ENCODE data around the gene PVALEF. TPM values are rescaled to one million over a fixed set of nuclear protein-coding genes. Genes with fewer than 3 reads are reported as not detected.

PVALEF gene
- not detected in 2 replicates for total RNA-seq (2014; rRNA removed; shearing (Covaris generic))

DNA sequence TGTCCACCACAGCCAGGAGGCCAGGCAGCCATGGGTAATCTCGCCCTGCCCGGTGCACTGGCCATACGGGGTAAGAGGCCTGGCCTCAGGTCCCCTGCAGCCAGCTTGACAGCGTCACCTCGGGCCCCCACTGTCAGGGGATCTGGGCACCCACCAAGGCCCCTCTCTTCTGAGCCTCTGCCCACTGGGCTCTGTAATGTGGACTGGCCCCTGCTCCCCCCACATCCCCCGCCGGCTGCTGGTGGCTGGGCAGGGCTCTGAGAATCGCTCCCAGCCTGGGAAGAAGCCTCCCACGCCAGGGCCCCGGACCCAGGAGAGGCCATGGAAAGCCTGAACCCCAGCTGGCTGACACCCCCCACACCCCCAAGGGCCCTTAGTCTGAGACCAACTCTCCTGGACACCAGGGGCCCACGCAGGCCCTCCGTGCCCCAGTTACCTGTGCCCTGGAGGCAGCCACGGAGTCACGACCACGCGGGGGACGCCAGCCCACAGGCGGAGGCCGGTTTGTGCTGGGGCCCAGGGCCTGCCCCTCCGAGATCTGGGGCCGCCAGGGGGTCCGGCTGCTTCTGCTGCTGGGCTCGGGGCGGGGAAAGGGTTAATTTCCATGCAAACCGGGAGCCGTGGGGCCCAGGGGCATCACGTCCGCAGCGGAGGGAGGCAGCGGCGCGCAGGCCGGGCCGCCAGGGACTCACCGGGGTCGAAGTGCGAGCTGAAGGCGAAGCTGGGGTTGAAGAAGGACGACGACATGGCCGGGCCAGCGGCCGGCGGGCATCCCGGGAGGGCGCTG is at the start of gene PVALEF:
TSS of gene PVALEF (plus strand) at position 262 of the 787 bp plus-strand sequence. CDS start 15,720 bp downstream, outside the sequence.
- DNase-seq (ENCODE audit: low spot score) = peak; percentile 29

- no peak for DNase-seq (ENCODE audit: low spot score)
Measured at GRCh38 chr17:81115749-81116464, 49.4 kb upstream of the PVALEF start.

DNA sequence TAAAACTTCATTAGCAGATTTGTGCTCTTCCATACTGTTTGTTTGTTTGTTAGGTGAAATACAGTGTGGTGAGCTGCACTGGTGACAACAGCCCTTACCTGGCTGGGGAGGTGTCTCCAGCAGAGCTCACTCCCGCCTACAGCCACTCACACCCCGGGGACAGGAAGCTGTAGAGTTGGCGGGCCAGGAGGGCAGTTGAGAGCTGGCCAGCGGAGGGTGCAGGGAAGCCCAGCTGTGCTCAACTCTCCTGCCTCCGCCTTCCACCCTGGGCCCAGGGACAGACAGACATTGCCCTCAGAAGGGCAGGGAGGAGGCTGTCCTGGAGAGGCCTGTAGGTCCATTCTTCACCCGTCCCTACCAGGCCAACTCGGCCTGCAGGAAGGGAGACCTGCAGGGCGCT is 48.6 kb upstream of the PVALEF start:
- DNase-seq (ENCODE audit: low spot score) = peak; percentile 56

- DNase-seq (ENCODE audit: low spot score) = no peak
Measured at GRCh38 chr17:81117672-81118198, 47.6 kb upstream of the PVALEF start.

GRCh38 chr17:81118308-81119221 is 46.7 kb upstream of the PVALEF start:
- DNase-seq (ENCODE audit: low spot score) = no peak

DNA sequence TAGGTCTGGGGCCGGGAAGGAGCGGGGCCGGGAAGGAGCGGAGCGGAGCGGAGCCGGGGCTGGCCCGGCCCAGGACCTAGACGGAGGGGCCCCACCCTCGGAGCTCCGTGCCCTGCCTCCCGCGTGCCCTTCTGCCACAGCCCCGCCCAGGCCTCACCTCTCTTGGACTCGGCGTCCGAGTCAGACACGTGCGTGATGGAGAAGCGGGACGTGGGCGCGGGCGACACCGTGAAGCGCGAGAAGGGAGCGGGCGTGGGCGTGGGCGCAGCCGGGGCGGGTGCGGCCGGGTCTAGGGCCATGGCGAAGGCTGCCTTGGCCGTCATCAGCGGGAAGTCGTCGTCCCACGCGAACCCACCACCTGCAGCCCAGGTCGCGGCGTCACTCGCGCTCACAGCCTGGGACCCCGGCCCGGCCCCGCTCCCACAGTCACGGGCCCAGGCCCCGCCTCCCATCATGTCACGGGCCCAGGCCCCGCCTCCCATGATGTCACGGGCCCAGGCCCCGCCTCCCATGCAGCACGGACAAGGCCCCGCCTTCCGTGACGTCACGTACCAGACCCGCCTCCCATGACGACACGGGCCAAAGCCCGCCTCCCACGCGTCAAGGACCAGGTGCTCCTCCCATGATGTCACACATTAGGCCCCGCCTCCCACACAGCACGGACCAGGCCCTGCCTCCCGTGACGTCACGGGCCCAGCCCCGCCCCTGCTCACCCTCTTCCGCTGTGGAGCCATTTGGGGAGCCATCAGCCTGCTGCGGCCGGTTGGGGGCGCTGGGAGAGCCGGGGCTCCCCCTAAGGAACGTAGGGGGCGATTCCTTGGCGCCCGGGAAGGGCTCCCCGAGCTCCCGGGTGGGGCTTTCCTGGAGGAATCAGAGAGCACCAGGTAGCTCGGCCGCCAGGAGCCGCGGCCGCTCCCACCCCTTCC is 45.8 kb upstream of the PVALEF start:
- DNase-seq (ENCODE audit: low spot score) = peak; percentile 94

GRCh38 chr17:81120149-81120484 is 45.2 kb upstream of the PVALEF start:
- DNase-seq (ENCODE audit: low spot score) = no peak

GRCh38 chr17:81120695-81121621 is 44.3 kb upstream of the PVALEF start:
- no peak for DNase-seq (ENCODE audit: low spot score)

- no peak for DNase-seq (ENCODE audit: low spot score)
Measured at GRCh38 chr17:81121841-81122733, 43.2 kb upstream of the PVALEF start.

DNA sequence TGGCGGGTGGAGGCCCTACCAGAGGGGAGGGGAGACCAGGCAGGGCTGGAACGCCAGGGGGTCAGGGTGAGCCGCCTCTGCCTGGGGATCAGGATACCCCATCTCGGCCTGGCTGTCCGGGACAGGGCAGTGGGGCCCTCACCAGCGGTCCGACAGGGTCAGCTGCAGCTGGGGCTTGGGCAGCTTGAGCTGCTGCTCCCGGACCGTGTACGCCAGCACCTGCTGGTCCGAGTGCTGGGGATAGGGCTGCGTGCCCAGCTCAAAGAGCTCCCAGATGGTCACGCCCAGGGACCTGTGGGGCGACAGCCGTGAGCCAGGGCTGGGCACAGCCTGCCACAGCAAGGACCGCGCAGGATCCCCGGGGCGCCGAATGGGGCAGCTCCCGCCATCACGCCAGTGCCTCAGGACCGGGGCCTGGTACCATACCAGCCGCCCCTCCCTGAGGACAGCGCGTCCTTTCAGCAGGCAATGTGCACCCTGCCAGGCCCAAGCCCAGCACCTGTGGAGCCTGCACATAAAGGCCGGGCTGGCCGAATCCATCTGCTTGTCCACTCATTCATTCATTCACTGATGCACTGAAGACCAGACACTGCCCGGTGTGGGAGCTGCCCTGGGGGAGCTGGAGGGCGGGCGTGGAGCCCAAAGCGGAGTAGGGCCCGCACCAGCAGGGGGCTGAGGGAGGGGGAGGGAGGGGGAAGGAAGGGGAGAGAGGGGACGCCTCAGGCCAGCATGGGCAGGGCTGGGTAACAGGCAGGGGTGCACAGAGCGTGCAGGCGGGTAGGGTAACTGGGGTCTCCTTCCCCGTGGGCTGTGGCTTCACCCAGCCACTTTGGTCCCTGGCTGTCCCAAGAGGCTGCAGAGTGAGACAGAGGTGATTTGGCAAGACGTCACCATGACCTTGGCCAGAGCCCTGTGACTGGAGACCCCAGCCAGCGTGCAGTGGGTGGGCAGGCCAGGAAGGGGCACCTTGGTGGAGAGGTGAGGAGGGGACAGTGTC is 42.0 kb upstream of the PVALEF start:
- no peak for DNase-seq (ENCODE audit: low spot score)

GRCh38 chr17:81124377-81124776 is 40.9 kb upstream of the PVALEF start:
- no peak for DNase-seq (ENCODE audit: low spot score)

DNA sequence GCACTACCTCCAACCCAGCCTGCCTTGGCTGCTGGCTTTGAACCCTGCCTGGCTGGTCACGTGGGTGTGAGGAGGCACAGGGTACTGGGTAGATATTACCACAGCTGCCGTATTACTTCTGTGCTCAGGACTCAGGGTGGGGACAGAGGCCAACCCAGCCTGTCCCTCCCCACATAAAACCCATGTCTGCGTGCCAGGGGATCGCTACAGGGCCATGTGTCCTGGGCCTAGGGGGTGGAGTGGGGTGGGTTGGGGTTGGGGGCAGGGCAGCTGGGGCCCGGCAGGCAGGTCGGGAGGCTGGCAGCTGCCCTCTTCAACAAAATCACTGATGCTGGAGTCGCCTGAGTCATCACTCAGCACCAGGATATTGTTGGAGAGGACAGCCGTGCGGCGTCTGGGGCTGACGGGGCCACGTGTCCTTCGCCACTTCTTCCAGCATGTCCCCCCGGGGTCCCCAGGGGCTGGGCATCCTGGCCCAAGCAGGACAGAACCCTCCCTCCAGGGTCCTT is 39.7 kb upstream of the PVALEF start:
- peak; percentile 73 for DNase-seq (ENCODE audit: low spot score)

- DNase-seq (ENCODE audit: low spot score) = no peak
Measured at GRCh38 chr17:81126281-81127132, 38.8 kb upstream of the PVALEF start.

GRCh38 chr17:81127133-81127455 is 38.2 kb upstream of the PVALEF start:
- no peak for DNase-seq (ENCODE audit: low spot score)

GRCh38 chr17:81127526-81128177 is 37.7 kb upstream of the PVALEF start:
- no peak for DNase-seq (ENCODE audit: low spot score)

GRCh38 chr17:81128338-81128737 is 37.0 kb upstream of the PVALEF start:
- DNase-seq (ENCODE audit: low spot score) = no peak

Measured in HT-29 (cell line).